Stimulated activated CD8-positive, alpha-beta memory T cell treated with anti-CD3 and anti-CD28 coated beads, Interleukin-15, amount 100 ng/mL, for 24 hours (primary cell): ENCODE measurements around the gene TBC1D12.
"Not testable (repeated sequence)": the region's sequence is repeated elsewhere in the genome, so short reads cannot be mapped to it uniquely, and the experiment has no call there.

Experiments
- DNase-seq: peaks from one replicate; pipeline ENCODE4 v3.0.0-alpha.2; 2020; ENCODE audit warnings: low read depth

The TBC1D12 gene

GRCh38 chr10:94546049-94546900, 143.9 kb downstream of the TBC1D12 start:
- DNase-seq = no peak

GRCh38 chr10:94546901-94547185, 144.5 kb downstream of the TBC1D12 start:
- no peak for DNase-seq

- DNase-seq = no peak
These were observed 146.9 kb downstream of the TBC1D12 start for GRCh38 chr10:94549221-94549620.

- not testable (repeated sequence) for DNase-seq
These were observed 165.5 kb downstream of the TBC1D12 start for GRCh38 chr10:94567714-94568307.

- no peak for DNase-seq
These were observed 168.7 kb downstream of the TBC1D12 start for GRCh38 chr10:94571081-94571480.

- no peak for DNase-seq
These were observed 169.2 kb downstream of the TBC1D12 start for GRCh38 chr10:94571528-94571927.

- DNase-seq = no peak
These were observed 176.4 kb downstream of the TBC1D12 start for GRCh38 chr10:94578790-94579189.

GRCh38 chr10:94583124-94583523, 180.8 kb downstream of the TBC1D12 start:
- no peak for DNase-seq
